Uterus (tissue), 4 donors: ENCODE measurements around the gene NAA38. TPM values are rescaled to one million over a fixed set of nuclear protein-coding genes. Genes with fewer than 3 reads are reported as not detected.

Experiments
- DNase-seq, 2 donors: peaks; one replicate each; pipeline ENCODE4 v3.0.0-alpha.2; 2019 to 2020
- H3K27ac ChIP-seq, 2 donors: fragments of 200-600 bp; sonication (generic); 1 replicate in 1 of 2; 2 replicates in 1 of 2; pipeline ENCODE4 v1.5.1; 2016 to 2018
- H3K27me3 ChIP-seq, 2 donors: fragments of 200-600 bp; sonication (generic); one replicate each; pipeline ENCODE4 v1.5.1; 2018 to 2019; ENCODE audit warnings: control low read depth in 1 of 2
- H3K36me3 ChIP-seq, 2 donors: fragments of 200-600 bp; sonication (generic); one replicate each; pipeline ENCODE4 v1.5.1; 2019; ENCODE audit warnings: control low read depth in 1 of 2
- H3K4me1 ChIP-seq, 2 donors: fragments of 200-600 bp; sonication (generic); one replicate each; pipeline ENCODE4 v1.5.1; 2018 to 2019; ENCODE audit warnings: control low read depth in 1 of 2
- H3K4me3 ChIP-seq, 2 donors: fragments of 200-600 bp; sonication (generic); 1 replicate in 1 of 2; 2 replicates in 1 of 2; pipeline ENCODE4 v1.5.1; 2018 to 2019; ENCODE audit warnings: mild to moderate bottlenecking in 1 of 2
- H3K9me3 ChIP-seq, 2 donors: fragments of 200-600 bp; sonication (generic); one replicate each; pipeline ENCODE4 v1.5.1; 2019; ENCODE audit warnings: control low read depth in 1 of 2
- CTCF ChIP-seq, 4 experiments: fragments of 200-600 bp in 2 of 4; fragments of 450-650 bp in 2 of 4; sonication (generic) in 2 of 4; IDR thresholded peaks; one replicate each; pipeline ENCODE4 v1.5.1; 2016 to 2019; ENCODE audit warnings: antibody characterized with exemption in 4 of 4, mild to moderate bottlenecking in 2 of 4, moderate library complexity in 1 of 4
- POLR2A ChIP-seq, 2 donors: fragments of 450-650 bp; IDR thresholded peaks; one replicate each; pipeline ENCODE4 v1.6.1; 2016; ENCODE audit warnings: antibody characterized with exemption in 2 of 2, mild to moderate bottlenecking in 1 of 2, moderate library complexity in 1 of 2
- intact Hi-C: fragments of 100-400 bp; cut with DNase I; formaldehyde crosslinking; loops from one replicate; pipeline ENCODE4 v1.15.1; 2023; ENCODE audit warnings: low total_unique reads
- total RNA-seq, 4 donors: library from RNA; depleted of rRNA in 3 of 4; stranded (reverse); fragments of >200 nt in 3 of 4; gene quantifications; one replicate each; pipeline versions ENCODE4 v1.1.0 to v1.2.4, GENCODE V29; 2014 to 2023
- donor health status: DM: yes; HTN: yes; CAD: no.

The NAA38 gene
- total RNA-seq, 4 donors from 2014 or later: 3.6 to 94.7 (median 48.1) TPM

- H3K4me3 ChIP-seq: no peak overlapping the region
- H3K27me3 ChIP-seq: no peaks in the 10 kb centered on the region
- intact Hi-C loops: no loop called here
- no peaks in the 10 kb centered on the region for H3K9me3 ChIP-seq
- no peaks in the 10 kb centered on the region for H3K36me3 ChIP-seq
- no peak overlapping the region for H3K27ac ChIP-seq
- H3K4me1 ChIP-seq: peaks cover 0 to 6% of the 10 kb centered on the region in 2 donors
- TF ChIP-seq CTCF (IDR thresholded peaks at IDR 0.05): no peak
- DNase-seq: peak in 1 of 2 donors; percentile 29
These were observed 3.7 kb downstream of the NAA38 start for GRCh38 chr17:7853691-7854038.

- H3K27ac ChIP-seq: no peak overlapping the region
- peak; percentile 26 for DNase-seq
- intact Hi-C loops: no loop called here
These were observed 4.3 kb downstream of the NAA38 start for GRCh38 chr17:7852919-7853690.

GRCh38 chr17:7852262-7852670, 5.1 kb downstream of the NAA38 start:
- DNase-seq: peak in 1 of 2 donors; percentile 45
- no peak for TF ChIP-seq POLR2A (IDR thresholded peaks at IDR 0.05)
- TF ChIP-seq CTCF (IDR thresholded peaks at IDR 0.05): no peak
- no peak overlapping the region for H3K4me3 ChIP-seq
- H3K27ac ChIP-seq: peak overlapping the region; percentile 2 to 25
- no peaks in the 10 kb centered on the region for H3K27me3 ChIP-seq
- no peaks in the 10 kb centered on the region for H3K9me3 ChIP-seq
- no peaks in the 10 kb centered on the region for H3K36me3 ChIP-seq
- intact Hi-C loops: no loop called here
- H3K4me1 ChIP-seq: no peaks in the 10 kb centered on the region

More at GRCh38 chr17:7852919-7853690, 4.3 kb downstream of the NAA38 start:
- H3K36me3 ChIP-seq: no peaks in the 10 kb centered on the region
- H3K27me3 ChIP-seq: no peaks in the 10 kb centered on the region
- H3K4me1 ChIP-seq: peaks cover 0 to under 1% of the 10 kb centered on the region in 2 donors
- no peaks in the 10 kb centered on the region for H3K9me3 ChIP-seq
- no peak overlapping the region for H3K4me3 ChIP-seq
- no peak for TF ChIP-seq POLR2A (IDR thresholded peaks at IDR 0.05)
- TF ChIP-seq CTCF (IDR thresholded peaks at IDR 0.05): no peak

GRCh38 chr17:7851438-7852261, 5.7 kb downstream of the NAA38 start:
- Histone ChIP-seq H3K4me1 (no peaks in the 10 kb centered on the region), H3K27ac (peak overlapping the region; percentile 2 to 25), H3K9me3 (no peaks in the 10 kb centered on the region), H3K27me3 (no peaks in the 10 kb centered on the region), H3K36me3 (no peaks in the 10 kb centered on the region), H3K4me3 (no peak overlapping the region)
- intact Hi-C loops: no loop called here
- TF ChIP-seq POLR2A (IDR thresholded peaks at IDR 0.05) (peak in 1 of 2 donors; percentile 30), CTCF (IDR thresholded peaks at IDR 0.05) (peak; percentile 97 to 100 (median 99))
- peak; percentile 88 to 91 for DNase-seq
